Activated naive CD8-positive, alpha-beta T cell treated with anti-CD3 and anti-CD28 coated beads, Interleukin-2, amount 50 U/mL, for 24 hours (primary cell): ENCODE results near the gene EPHA6.

Experiments
- ATAC-seq: fragments of 150-1000 bp; cut with Tn5 transposase; one replicate; pipeline ENCODE4 v1.10.0; 2021
- DNase-seq: peaks from one replicate; pipeline ENCODE4 v3.0.0; 2021
- H3K27ac Mint-ChIP-seq: one replicate; pipeline ENCODE4 v1.8.0; 2021; ENCODE audit warnings: mild to moderate bottlenecking, mixed read lengths
- H3K27me3 Mint-ChIP-seq: one replicate; pipeline ENCODE4 v1.8.0; 2021; ENCODE audit warnings: mixed read lengths
- H3K36me3 Mint-ChIP-seq: one replicate; pipeline ENCODE4 v1.8.0; 2021; ENCODE audit warnings: low read depth, mixed read lengths
- H3K4me1 Mint-ChIP-seq: one replicate; pipeline ENCODE4 v1.8.0; 2021; ENCODE audit warnings: mixed read lengths
- H3K4me3 Mint-ChIP-seq: one replicate; pipeline ENCODE4 v1.8.0; 2021; ENCODE audit warnings: mild to moderate bottlenecking, moderate library complexity, mixed read lengths
- H3K9me3 Mint-ChIP-seq: one replicate; pipeline ENCODE4 v1.8.0; 2021; ENCODE audit warnings: mixed read lengths

EPHA6 gene

DNA sequence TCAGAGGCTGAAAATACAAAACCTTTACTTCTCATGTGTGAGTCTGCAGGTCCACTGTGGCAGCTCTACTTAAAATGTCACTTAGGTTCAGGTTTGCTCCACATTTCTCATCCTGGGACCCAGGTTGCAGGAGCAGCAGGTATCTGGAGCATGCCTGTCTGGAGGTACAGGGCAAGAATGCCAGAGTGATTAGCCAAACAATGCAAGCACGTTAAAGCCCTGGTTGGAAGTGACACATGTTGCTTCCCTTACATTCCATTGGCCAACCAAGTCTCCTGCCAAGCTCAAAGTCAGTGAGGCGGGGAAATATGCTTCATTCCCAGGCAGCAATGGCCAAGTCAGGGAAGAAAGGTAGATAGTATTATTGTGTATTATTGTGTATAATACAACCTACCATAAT is 873.3 kb downstream of the EPHA6 start:
- no peaks in the 10 kb centered on the region for H3K4me1 Mint-ChIP-seq
- no peak overlapping the region for H3K4me3 Mint-ChIP-seq
- no peak for ATAC-seq
- no peaks in the 10 kb centered on the region for H3K9me3 Mint-ChIP-seq
- H3K27me3 Mint-ChIP-seq, result no peaks in the 10 kb centered on the region
- H3K27ac Mint-ChIP-seq, result no peak overlapping the region
- no peaks in the 10 kb centered on the region for H3K36me3 Mint-ChIP-seq
- DNase-seq, result no peak

DNA sequence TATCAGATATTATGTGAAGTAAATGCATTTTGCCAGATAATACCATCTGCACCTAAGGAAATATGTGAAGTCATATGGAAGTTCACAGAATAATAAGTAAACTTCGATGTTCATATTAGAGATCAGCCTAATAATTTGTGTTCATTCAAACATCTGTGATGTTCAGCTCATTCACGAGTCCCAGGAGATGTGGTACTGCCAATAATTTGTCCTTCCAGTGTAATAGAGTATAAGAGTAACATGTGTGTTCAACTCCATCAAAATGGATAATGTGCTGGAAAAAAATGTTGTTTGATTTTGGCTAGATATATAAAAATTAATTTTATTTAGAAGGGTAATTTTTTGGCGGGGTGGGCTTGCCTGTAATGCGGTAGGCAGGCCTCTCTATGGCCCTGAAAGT is 874.7 kb downstream of the EPHA6 start:
- no peaks in the 10 kb centered on the region for H3K9me3 Mint-ChIP-seq
- H3K4me1 Mint-ChIP-seq, result no peaks in the 10 kb centered on the region
- no peak overlapping the region for H3K27ac Mint-ChIP-seq
- H3K27me3 Mint-ChIP-seq, result peaks cover 2% of the 10 kb centered on the region
- ATAC-seq (no peak), DNase-seq (no peak)
- H3K4me3 Mint-ChIP-seq, result no peak overlapping the region
- H3K36me3 Mint-ChIP-seq, result no peaks in the 10 kb centered on the region

DNA sequence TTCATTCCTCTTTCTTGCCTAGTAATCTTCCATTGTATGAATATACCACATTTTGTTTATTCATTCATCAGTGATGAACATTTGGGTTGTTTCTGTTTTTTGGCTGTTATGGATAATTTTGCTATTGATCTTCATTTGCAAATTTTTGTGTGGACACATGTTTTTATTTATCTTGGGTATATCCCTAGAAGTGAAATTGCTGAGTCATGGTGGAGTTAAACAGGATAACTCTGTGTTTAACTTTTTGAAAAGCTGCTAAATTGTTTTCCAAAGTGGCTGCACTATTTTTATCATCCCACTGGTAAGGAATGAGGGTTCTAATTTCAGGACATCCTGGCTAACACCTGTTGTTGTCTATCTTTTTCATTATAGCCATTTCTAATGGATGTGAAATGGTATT is 875.6 kb downstream of the EPHA6 start:
- no peak overlapping the region for H3K4me3 Mint-ChIP-seq
- no peaks in the 10 kb centered on the region for H3K9me3 Mint-ChIP-seq
- H3K4me1 Mint-ChIP-seq, result no peaks in the 10 kb centered on the region
- H3K36me3 Mint-ChIP-seq, result no peaks in the 10 kb centered on the region
- no peak for DNase-seq
- H3K27me3 Mint-ChIP-seq, result peaks cover 2% of the 10 kb centered on the region
- no peak overlapping the region for H3K27ac Mint-ChIP-seq
- ATAC-seq, result no peak

DNA sequence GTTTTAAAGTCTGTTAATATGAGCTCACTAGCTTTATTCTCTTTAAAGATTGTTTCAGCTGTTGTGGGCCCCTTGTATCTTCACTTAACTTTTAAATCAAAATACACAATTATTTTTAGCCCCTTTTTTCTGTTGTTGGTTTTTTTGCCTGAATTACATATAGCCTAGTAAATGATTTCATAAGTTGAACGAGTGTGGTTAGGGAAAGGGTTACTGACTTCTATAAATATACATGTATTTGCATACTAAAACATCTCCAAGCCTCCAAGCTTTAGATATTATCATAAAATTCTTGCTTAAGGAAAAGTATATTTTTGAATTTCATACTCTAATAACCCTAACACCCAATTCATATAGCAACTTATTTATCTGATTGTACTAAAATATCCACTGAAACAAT is 877.0 kb downstream of the EPHA6 start:
- no peak overlapping the region for H3K4me3 Mint-ChIP-seq
- H3K4me1 Mint-ChIP-seq, result no peaks in the 10 kb centered on the region
- H3K9me3 Mint-ChIP-seq, result no peaks in the 10 kb centered on the region
- no peaks in the 10 kb centered on the region for H3K36me3 Mint-ChIP-seq
- H3K27ac Mint-ChIP-seq, result no peak overlapping the region
- DNase-seq, result no peak
- no peak for ATAC-seq
- peaks cover 2% of the 10 kb centered on the region for H3K27me3 Mint-ChIP-seq

DNA sequence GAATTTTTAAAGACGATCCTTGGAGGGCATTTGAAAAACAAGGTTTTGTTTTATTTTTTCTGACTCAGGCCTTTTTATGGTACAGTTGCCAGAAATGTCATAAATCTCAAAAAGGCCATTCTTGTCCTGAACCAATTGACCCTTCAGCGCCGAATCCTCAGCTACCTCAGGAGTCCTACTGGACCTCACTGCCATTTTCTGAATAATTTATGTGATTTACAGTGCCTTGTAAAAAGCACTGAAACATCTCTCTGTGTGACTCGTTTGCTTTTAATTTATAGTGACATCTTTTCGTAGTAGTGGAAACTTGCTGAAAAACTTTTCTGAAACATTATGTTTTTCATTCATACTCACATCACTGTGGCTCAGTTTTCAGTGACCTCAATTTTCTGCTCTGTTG is 878.0 kb downstream of the EPHA6 start:
- peaks cover 2% of the 10 kb centered on the region for H3K27me3 Mint-ChIP-seq

DNA sequence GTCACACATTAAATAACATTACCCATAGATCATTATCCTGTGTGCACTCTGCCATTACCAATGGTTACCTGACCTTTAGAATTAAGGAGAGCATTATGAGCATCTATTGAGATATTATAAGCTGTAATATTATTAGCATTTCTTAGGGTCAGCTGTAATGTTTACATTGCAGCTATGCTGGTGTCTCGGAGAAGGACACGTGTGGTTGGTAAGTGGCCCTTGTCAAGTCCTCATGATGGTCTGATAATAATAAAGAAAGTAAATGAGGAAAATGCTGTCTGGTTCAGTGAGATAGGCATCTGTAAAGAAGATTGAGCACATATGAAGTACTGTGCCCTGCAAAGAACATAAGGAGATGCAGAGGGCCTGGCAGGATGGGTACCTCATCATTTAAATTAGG is 878.4 kb downstream of the EPHA6 start:
- Mint-ChIP-seq H3K36me3 (no peaks in the 10 kb centered on the region), H3K4me3 (no peak overlapping the region)
- no peak for ATAC-seq

More for the DNA sequence above, 878.0 kb downstream of the EPHA6 start:
- H3K27ac Mint-ChIP-seq, result no peak overlapping the region
- H3K36me3 Mint-ChIP-seq, result no peaks in the 10 kb centered on the region
- H3K9me3 Mint-ChIP-seq, result no peaks in the 10 kb centered on the region
- H3K4me1 Mint-ChIP-seq, result no peaks in the 10 kb centered on the region
- no peak overlapping the region for H3K4me3 Mint-ChIP-seq
- ATAC-seq (no peak), DNase-seq (no peak)

DNA sequence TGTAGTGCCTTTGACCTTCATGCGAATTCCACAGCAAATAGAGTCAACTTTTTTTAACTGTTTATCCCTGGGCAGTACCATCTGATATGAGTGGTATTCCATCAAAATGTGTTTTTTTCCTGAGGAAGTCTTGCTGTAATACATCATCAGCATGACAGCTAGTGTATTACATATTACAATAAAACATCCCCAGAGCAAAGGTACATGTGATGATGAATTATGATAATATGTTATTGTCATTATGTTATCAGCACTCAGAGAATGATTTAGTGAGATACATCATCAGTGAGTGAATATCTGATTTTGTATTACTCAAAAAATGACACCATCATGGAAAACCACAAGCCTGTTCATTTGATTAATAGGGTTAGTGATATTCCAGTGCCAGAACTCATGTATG is 880.5 kb downstream of the EPHA6 start:
- H3K9me3 Mint-ChIP-seq, result no peaks in the 10 kb centered on the region
- H3K27me3 Mint-ChIP-seq, result peaks cover 6% of the 10 kb centered on the region
- no peak overlapping the region for H3K4me3 Mint-ChIP-seq
- no peaks in the 10 kb centered on the region for H3K4me1 Mint-ChIP-seq
- DNase-seq (no peak), ATAC-seq (no peak)
- H3K36me3 Mint-ChIP-seq, result no peaks in the 10 kb centered on the region
- H3K27ac Mint-ChIP-seq, result no peak overlapping the region

More for the DNA sequence above, 878.4 kb downstream of the EPHA6 start:
- Mint-ChIP-seq H3K27me3 (peaks cover 2% of the 10 kb centered on the region), H3K9me3 (no peaks in the 10 kb centered on the region), H3K27ac (no peak overlapping the region), H3K4me1 (no peaks in the 10 kb centered on the region)
- DNase-seq, result no peak

DNA sequence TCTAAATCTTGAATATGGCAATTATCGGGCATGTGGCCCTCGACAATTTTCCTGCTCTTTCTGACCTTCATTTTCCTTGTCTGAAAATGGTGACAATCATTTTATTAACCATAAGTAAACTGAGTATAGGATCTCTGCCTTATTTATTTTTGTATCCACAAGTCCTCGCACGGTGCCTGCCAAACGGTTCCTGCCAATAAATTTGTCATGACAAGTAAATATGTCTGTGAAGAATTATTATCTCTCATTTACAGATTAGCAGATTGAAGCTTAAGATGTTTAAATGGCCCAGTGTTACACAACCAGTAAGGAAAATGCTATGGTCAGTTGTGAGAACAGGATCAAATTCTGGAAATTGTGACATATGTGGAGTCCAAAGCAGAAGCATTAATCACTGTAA is 884.3 kb downstream of the EPHA6 start:
- H3K9me3 Mint-ChIP-seq, result no peaks in the 10 kb centered on the region

DNA sequence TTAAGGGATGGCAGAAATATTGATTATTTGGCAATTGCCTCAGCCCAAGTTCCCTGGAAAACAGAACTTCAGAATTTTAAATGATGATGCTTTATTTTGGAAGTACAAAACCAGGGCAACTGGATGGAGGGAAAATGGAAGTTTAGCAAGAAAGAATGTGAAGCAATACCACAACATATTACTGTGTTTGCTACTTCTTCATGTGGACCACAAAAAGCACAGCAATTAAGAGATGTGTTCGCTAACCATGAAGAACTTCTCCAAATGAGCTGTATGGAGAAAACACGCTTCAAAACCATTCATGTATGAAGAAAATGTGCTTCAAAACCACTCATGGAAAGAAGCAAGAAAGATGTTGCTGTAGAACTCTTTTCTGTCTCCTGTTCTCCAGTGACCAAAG is 885.5 kb downstream of the EPHA6 start:
- DNase-seq, result no peak
- no peaks in the 10 kb centered on the region for H3K36me3 Mint-ChIP-seq
- H3K4me3 Mint-ChIP-seq, result no peak overlapping the region
- ATAC-seq, result no peak
- H3K4me1 Mint-ChIP-seq, result no peaks in the 10 kb centered on the region
- H3K27ac Mint-ChIP-seq, result no peak overlapping the region
- H3K9me3 Mint-ChIP-seq, result no peaks in the 10 kb centered on the region
- peaks cover 4% of the 10 kb centered on the region for H3K27me3 Mint-ChIP-seq

More for the DNA sequence above, 884.3 kb downstream of the EPHA6 start:
- Mint-ChIP-seq H3K4me1 (no peaks in the 10 kb centered on the region), H3K27ac (no peak overlapping the region), H3K36me3 (no peaks in the 10 kb centered on the region), H3K27me3 (peaks cover 4% of the 10 kb centered on the region), H3K4me3 (no peak overlapping the region)
- no peak for DNase-seq
- no peak for ATAC-seq

DNA sequence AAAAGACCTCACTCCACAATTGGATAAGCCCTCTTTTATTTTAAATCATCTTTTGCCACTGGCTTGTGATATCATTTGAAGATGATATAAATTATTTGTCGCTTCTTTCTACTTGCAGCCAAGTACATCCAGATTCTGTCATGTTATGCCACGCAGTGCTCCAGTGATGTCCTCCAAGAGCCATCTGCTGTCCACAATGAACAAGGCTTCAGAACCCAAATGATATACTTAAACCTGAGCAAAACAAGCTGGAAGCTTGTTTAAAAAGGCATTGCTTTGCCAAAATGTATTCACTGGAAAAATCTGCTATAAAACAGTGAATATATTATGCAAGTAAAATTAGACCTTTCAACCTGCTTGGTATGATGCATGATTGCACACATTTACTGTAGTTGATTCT is 891.4 kb downstream of the EPHA6 start:
- DNase-seq, result no peak
- Mint-ChIP-seq H3K4me3 (no peak overlapping the region), H3K36me3 (no peaks in the 10 kb centered on the region), H3K27ac (no peak overlapping the region), H3K9me3 (no peaks in the 10 kb centered on the region), H3K4me1 (no peaks in the 10 kb centered on the region), H3K27me3 (peaks cover 4% of the 10 kb centered on the region)
- no peak for ATAC-seq

DNA sequence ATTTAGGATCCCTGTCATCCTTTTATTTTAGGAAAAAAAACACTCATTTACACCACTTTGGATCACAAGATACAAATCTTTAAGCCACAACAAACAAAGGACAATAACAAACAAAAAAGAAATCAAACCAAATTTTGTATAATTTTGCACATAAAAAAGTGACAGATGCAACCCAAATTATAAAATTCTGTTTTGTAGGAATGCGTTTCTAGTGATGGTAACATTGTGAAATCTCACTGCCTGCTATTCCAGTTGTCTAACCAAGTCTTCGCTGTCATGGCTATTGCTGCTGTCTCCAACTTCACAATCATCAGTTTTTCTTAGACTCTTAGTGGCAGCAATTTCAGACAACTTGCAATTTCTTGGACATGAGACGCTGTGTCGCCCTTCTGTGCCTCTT is 891.8 kb downstream of the EPHA6 start:
- ATAC-seq, result no peak
- Mint-ChIP-seq H3K27me3 (peaks cover 4% of the 10 kb centered on the region), H3K4me1 (no peaks in the 10 kb centered on the region), H3K27ac (no peak overlapping the region), H3K9me3 (no peaks in the 10 kb centered on the region), H3K36me3 (no peaks in the 10 kb centered on the region), H3K4me3 (no peak overlapping the region)
- no peak for DNase-seq

DNA sequence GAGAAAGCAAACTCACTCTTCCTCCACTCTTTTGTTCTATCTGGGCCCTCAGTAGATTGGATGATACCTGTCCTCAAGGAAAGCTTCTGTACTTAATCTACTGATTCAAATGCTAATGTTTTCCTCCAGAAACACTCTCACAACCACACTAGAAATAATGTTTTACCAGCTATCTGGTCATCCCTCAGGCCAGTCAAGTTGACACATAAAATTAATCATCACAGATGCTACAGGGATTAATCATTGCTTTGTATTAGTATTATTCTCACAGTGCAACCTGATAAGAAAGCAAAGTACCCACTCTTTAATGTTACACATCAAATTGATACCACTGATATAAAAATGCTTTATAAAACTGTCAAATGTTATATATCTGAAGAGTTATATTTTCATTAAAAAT is 897.3 kb downstream of the EPHA6 start:
- ATAC-seq (no peak), DNase-seq (no peak)
- Mint-ChIP-seq H3K9me3 (no peaks in the 10 kb centered on the region), H3K27me3 (peaks cover 2% of the 10 kb centered on the region), H3K36me3 (no peaks in the 10 kb centered on the region), H3K4me3 (no peak overlapping the region), H3K4me1 (no peaks in the 10 kb centered on the region), H3K27ac (no peak overlapping the region)

DNA sequence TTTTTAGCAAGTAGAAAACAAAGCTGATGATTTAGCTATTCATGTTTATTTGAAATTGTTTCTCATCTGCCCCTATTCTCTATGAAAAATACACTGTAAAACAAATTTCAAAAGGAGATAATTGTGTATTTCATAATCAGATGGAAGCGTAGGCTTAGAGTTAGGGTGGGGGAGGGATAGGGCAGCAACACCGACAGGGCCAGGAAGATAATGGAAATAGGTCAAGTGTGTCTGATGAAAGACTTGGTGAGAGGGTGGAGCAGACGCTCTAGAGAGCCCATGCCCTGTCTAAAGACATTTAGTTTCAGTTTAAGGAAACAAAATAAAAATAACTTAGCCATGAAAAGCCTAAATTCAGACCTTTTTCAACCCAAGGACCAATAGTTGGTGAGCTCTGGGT is 898.5 kb downstream of the EPHA6 start:
- no peaks in the 10 kb centered on the region for H3K36me3 Mint-ChIP-seq
- H3K4me3 Mint-ChIP-seq, result no peak overlapping the region
- no peaks in the 10 kb centered on the region for H3K4me1 Mint-ChIP-seq
- no peaks in the 10 kb centered on the region for H3K9me3 Mint-ChIP-seq
- peaks cover 2% of the 10 kb centered on the region for H3K27me3 Mint-ChIP-seq
- ATAC-seq (no peak), DNase-seq (no peak)
- H3K27ac Mint-ChIP-seq, result no peak overlapping the region

DNA sequence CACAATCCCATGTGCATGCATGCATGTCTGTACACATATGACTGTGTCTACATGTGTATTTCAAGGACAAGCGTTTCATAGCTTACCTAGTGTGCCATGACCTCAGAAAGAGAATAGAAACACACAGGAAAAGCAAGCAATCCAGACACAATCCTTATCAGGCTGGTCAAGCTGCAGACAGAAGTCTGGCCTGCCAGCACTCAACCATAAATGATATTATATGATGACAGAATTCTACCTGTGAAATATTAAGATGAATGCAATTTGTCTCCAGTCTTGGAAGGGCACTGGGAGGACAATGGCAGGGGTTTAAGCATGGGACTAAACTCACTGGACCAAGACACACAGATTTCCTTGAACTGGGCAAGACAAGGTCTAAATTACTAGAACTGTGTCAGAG is 899.2 kb downstream of the EPHA6 start:
- ATAC-seq (no peak), DNase-seq (no peak)
- no peak overlapping the region for H3K27ac Mint-ChIP-seq
- H3K27me3 Mint-ChIP-seq, result peaks cover 2% of the 10 kb centered on the region
- no peaks in the 10 kb centered on the region for H3K36me3 Mint-ChIP-seq
- H3K4me1 Mint-ChIP-seq, result no peaks in the 10 kb centered on the region
- H3K9me3 Mint-ChIP-seq, result no peaks in the 10 kb centered on the region
- H3K4me3 Mint-ChIP-seq, result no peak overlapping the region

DNA sequence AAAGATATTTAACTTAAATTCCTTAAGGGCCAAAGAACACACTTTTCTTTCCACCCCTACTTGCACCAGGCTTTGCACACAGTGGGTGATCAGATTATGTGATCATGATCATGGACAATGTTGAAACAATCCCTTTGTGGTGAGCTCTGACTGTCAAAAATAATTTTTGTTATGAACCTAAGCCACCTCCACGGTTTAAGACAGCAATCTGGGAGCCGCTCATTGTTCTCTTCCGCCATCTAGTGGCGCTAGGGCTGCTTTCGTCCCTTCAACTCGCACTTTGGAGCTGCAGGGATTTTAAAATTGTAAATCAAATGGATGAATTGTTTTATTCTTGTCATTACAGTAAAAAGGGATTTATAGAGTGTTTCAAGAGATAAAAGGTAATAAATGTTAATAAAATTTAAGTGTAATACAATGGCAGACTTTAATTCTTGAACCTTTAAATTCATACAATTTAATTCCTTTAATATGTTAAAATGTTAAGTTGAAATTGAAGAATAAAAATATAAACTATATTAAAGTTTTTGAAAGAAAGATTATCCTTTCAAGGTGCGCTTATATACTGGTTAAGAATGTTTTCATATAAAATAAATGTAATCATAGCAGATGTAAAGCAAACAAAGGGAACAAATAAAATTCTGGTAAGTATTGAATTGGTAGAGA is 904.9 kb downstream of the EPHA6 start:
- Mint-ChIP-seq H3K4me3 (no peak overlapping the region), H3K27me3 (no peaks in the 10 kb centered on the region), H3K36me3 (no peaks in the 10 kb centered on the region), H3K27ac (no peak overlapping the region), H3K9me3 (no peaks in the 10 kb centered on the region), H3K4me1 (no peaks in the 10 kb centered on the region)
- ATAC-seq, result peak; percentile 76
- DNase-seq, result peak; percentile 59

DNA sequence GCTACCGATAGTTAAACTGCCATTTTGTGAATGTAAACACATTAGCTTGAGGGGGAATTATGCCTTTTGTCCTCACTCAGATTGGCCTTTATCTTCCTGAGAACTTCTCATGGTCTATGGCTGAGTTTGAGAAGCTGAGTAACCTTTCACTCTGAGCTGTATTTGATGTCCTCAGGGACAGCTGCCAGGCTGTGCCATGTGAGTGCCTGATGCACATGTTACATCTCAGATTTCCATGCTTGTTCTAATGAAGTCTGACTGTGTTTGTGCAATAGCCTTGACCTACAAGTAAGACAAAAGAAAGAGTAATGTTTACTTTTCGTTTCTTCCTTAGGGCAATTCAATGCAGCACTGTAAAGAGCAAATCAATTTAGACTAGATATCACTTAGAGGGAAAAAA is 906.0 kb downstream of the EPHA6 start:
- H3K27ac Mint-ChIP-seq, result no peak overlapping the region
- no peaks in the 10 kb centered on the region for H3K4me1 Mint-ChIP-seq
- ATAC-seq, result no peak
- no peaks in the 10 kb centered on the region for H3K9me3 Mint-ChIP-seq
- no peak for DNase-seq
- no peaks in the 10 kb centered on the region for H3K36me3 Mint-ChIP-seq
- H3K4me3 Mint-ChIP-seq, result no peak overlapping the region
- H3K27me3 Mint-ChIP-seq, result no peaks in the 10 kb centered on the region
